GM19467 (cell line): ENCODE data around the gene LIMA1.
"Not testable (repeated sequence)": the region's sequence is repeated elsewhere in the genome, so short reads cannot be mapped to it uniquely, and the experiment has no call there.

Experiments used
- ATAC-seq: cut with Tn5 transposase; IDR thresholded peaks from one replicate; pipeline ENCODE4 v1.9.1; 2021; ENCODE audit warnings: mild to moderate bottlenecking, moderate library complexity; ENCODE audit not compliant: unreplicated experiment

LIMA1 gene

DNA sequence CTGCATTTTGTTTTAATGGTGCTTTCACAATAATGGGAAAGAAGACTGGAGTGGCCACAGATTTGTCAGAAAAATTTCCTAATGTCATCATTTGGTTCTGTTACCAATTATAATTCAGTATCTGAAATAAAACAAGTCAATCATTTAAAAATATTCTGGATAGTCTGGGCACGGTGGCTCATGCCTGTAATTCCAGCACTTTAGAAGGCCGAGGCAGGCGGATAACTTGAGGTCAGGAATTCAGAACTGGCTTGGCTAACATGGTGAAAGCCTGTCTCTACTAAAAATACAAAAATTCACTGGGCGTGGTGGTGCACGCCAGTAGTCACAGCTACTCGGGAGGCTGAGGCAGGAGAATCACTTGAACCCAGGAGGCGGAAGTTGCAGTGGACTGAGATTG lies 4.0 kb upstream of the LIMA1 start:
- no peak for ATAC-seq

DNA sequence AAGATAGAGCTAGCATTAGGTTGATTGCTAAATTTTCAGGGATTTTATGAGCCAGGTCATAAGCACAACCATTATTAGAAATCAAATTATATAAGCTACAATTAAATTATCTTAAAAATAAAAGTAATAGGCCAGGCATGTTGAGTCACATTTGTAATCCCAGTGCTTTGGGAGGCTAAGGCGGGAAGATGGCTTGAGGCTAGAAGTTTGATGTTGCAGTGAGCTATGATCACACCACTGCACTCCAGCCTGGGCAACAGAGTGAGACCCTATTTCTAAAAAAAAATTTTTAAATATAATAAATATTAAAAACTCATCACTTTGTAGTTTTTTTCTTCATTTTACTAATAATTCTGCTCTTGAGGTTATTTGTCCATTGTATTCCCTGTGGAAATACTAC lies 1.9 kb upstream of the LIMA1 start:
- ATAC-seq, result no peak

DNA sequence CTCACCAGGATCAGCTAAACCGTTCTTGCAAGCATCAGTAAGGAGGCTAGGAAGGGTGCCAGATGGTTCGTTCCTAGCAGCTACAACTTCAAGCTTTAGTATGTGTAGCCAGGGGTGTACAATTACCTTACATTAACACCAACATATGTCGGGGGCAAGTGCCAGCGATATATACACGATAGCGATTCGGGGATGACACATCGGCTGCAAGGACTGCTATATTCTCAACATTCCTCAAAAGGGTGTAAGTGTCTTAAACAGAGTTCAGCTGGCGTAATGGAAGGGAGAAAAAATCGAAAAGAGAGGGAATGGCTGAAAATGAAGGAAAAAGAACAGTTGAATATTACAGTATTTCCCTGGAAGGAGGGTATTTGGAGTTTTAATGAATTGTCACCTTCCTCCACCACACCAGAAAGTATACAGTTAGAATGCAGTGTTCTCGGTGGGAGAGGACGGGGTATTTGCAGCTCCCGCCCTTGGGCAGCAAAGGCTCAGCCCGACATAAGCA lies 545 bp downstream of the LIMA1 start:
- ATAC-seq, result peak; percentile 9

DNA sequence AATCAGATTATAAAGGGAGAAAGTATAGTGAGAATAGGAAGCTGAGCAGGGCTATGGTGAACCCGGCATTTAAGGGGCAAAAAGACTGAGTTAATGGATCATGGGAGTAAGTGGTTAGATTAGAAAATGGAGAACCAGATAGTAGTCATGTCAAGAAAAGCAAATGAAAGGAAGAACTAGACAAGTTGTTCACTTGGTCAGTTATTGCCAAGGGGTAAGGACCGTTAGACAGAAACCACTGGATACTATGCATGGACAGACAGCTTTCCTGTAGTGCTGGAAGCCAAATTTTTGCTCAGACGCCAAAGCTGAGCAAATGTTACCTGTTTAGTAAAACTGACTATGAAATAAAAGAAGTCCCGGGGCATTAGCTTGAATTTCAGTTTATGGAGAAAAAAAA lies 3.8 kb downstream of the LIMA1 start:
- no peak for ATAC-seq

DNA sequence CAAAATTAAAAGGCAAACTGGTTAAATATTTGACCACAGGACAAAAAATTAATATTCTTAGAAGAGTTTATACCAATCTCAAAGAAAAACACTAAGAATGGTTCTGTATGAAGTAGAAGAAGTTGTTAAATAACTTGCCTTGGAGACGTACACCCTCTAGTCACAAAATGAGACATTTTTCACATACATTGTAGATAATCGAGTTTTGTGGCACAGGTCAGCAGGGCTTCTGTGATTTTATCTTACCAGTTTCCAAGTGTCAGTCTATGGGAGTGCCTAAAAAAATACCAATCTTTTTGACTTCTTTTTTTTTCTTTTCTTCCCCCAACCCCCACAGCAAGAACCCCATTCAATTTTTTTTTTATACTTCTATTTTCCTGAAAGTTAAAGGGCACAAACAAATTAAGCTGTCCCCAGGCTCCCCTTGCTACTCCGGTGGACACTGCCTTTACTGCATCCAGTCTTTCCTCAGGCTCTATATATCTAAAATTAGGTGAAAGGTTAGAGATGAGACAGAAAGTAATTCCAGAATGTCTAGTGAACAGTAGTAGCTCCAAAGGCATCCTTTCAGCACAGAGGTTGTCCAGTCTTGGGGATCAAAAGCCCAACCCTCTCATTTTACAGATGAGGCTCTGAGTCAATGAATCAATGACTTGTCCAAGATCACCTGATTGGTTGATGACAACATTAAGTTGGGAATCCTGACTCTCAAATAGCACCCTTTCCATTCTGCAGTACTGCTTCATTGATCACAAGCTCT lies 6.2 kb downstream of the LIMA1 start:
- ATAC-seq, result no peak

DNA sequence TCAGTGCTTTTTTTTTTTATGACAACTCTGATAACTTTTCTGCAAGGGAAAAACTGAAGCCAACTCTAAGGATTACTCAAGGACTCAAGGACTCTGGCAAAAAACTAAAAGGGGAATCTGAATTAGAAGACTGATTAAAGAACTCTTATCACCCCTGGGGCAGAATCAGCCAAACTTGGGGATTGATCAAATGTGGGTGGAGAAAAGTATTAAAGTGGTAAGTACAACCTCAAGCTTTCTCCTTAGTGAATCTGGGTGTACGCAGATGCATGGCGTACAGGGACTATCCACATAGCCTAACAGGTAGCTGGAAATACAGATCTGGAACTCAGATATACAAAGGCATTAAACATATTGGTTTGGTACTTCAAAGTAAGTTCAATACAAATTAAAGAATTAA lies 7.3 kb downstream of the LIMA1 start:
- ATAC-seq, result no peak

DNA sequence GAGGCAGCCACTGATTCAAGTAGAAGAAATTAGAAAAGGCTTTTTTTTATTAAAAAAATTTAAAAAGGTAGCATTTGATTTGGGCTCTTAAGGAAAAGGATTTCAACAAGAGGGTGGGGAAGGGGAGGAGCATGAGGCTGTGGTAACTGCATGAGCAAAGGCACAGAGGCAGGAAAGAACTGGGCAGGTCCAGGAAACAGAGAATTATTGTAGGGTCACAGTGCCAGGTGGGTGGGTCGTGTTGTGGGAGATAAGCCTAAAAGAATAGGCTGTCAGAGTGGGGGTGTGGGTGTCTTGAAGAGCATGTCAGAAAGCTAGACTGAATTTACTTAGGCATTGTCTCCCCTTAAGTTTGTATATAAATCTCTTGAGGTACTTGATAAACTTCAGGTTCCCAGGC lies 7.8 kb downstream of the LIMA1 start:
- no peak for ATAC-seq

DNA sequence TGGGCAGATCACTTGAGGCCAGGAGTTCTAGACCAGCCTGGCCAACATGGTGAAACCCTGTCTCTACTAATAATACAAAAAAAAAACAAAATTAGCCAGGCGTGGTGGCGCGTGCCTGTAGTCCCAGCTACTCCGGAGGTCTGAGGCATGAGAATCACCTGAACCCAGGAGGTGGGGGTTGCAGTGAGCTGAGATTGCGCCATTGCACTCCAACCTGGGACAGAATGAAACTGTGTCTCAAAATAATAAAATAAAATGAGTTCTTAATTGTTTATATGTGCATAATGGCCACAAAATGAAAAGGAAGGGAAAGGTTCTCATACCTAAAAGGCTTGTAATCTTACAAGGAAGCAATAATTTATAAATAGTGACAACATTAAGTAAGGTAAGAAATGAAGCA lies 8.2 kb downstream of the LIMA1 start:
- not testable (repeated sequence) for ATAC-seq

DNA sequence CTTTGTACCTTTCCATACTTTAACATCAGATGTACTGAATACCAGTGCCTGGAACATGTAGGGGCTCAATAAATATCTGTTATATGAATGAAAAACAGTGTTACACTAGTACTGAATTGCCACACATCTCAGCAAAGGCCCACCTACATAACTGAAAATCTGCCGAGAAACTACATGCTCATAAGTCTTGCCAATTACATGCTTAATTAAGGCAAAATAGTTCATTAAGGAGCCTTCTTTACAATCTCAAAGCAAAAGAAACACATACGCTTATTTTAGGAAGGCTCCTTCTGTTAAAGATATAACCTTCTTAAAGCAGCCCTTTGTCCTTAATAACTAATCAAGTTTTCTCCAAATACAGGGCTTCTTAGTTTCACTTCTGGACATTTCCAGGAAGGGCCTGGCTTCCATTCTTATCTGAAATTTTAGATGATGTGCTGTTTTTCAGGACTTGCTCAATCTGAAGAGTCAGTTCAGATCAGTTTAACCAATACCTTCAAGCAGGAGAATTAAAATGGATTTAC lies 11.5 kb downstream of the LIMA1 start:
- ATAC-seq, result no peak

DNA sequence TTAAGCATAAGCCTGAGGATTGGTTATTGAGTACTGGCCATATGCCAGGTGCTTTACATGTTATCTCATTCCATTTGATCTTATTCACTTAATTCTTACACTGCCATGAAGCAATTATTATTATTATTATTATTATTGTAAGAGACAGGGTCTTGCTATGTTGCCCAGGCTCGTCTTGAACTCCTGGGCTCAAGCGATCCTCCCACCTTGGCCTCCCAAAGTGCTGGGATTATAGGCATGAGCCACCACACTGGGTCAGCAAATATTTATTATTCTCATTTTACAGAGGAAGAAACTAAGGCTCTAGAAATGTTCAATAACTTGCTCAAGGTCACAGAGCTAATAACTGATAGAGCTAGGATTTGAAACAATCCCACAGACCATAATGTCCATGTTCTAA lies 14.8 kb downstream of the LIMA1 start:
- no peak for ATAC-seq

DNA sequence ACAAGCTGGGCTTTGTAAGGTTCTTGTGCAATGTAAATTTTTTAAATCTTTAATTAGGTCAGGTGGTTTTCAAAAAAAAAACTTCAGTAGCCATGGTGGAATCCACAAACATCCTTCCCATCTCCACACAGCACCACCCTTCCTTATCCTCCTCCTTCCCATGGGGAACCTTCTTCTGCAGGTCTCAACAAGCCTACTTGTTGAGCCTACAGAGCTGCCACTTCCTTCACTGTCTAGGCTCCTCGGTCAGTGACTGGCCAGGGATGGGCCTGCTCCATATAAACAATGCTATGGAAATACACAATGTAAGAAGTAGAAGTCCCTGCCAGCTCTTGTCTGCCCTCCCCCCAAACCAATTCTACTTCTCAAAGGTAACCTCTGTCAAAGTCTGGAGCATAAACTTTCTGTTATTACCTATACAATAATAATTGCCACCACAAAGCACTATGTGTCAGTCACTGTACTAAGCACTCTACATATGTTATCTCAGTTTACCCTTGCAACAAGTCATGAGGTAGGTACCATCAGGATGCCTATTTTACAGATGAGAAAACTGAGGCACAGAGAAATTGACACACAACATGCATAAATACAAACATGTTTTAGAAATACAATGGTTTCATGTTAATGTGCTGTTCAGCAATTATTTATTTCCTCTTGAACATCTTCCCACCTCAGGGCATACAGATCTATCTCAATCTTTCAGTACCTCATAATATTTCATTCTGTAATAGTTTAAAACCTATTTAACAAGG lies 17.4 kb downstream of the LIMA1 start:
- ATAC-seq, result no peak

DNA sequence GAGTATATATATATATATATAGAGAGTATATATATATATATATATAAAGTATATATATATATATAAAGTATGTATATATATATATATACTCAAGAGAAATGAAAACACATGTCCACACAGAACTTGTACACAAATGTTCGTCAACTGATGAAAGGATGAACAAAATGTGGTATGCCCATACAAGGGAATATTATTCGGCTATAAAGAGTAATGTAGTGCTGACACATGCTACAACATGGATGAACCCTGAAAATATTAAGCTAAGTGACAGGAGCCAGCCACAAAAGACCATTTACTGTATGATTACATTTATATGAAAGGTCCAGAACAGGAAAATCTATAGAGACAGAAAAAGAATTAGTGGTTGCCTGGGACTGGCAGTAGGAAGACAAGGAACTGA lies 19.5 kb downstream of the LIMA1 start:
- ATAC-seq, result no peak

DNA sequence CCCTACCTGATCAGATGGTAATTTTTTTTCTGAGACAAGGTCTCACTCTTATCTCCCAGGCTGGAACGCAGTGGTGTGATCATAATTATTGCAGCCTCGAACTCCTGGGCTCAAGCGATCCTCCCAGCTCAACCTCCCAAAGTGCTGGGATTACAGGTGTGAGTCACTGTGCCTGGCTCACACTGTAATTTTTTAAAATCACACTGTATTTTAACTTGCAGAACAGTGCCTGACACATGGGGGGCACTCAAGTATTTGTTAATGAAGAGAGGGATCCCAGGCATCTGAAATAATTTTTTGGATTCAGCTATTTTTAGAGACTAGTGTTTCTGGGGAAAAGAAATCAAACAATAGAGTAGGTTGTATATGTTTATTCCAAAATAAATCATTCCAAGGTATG lies 21.7 kb downstream of the LIMA1 start:
- ATAC-seq, result no peak

DNA sequence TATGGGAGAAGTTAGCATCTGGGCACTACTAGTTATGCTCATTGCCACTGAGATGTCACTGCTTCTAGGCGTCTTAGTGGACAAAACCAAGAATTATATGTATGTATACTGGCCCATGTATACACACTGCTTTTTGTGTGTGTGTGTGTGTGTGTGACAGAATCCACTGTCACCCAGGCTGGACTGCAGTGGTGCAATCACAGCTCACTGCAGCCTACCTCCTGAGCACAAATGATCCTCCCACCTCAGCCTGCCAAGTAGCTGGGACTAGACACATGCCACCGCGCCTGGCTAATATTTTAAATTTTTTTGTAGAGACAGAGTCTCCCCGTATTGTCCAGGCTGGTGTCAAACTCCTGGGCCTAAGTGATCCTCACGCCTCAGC lies 25.2 kb downstream of the LIMA1 start:
- ATAC-seq, result no peak

DNA sequence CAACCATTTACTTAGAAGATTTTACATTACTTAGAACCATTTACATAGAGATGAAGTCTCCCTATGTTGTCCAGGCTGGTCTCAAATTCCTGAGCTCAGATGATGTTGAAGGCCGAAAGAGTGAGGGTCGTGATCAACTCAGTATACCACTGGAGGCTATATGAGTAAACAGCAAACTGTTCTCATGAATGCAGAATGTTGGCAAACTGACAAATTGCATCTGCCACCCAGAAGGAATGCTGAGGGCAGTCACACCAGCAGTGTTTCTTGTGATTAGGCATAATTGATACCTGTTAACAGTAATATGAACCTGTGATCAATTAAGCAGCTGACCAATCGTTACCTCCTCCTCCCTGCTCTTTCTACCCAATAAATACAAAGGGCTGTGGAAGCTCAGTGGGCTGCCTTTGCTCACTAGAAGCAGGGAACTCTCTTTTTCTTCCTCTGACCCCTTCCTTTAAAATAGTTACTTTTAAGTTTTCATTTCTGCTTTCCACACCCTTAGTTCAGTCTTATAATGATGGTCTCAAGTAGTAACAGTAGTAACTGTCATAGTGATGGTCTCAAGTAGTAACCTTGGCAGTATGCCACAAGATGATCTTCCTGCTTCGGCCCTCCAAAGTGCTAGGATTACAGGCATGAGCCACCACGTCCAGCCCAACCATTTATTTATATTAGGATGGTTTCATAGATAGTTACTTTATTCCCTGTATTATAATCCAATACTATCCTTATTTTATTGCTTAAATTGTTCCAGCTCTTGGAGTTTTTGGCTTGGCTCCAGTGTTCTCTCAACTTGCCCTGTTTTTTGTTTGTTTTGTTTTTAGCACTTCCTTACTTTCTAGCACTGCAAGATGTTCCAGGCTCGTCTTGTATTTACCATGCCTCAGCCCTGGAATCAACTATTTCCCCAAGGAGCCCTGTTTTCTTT lies 25.8 kb downstream of the LIMA1 start:
- no peak for ATAC-seq

DNA sequence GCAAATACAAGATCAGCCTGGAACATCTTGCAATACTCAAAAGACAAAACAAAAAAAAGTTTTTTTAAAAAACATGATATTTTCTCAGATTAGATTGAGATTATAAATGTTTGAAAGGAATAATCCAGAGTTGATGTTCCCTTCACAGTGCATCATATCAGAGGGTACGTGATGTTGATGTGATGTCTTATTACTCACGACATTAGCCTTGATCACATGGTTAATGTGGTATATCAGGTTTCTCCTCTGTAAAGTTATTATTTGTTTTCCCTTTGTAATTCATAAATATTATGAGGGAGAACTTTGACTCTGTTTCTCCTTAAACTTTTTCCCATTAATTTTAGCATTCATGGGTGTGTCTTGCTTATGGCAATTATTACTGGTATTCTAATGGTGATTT lies 26.6 kb downstream of the LIMA1 start:
- ATAC-seq, result no peak

DNA sequence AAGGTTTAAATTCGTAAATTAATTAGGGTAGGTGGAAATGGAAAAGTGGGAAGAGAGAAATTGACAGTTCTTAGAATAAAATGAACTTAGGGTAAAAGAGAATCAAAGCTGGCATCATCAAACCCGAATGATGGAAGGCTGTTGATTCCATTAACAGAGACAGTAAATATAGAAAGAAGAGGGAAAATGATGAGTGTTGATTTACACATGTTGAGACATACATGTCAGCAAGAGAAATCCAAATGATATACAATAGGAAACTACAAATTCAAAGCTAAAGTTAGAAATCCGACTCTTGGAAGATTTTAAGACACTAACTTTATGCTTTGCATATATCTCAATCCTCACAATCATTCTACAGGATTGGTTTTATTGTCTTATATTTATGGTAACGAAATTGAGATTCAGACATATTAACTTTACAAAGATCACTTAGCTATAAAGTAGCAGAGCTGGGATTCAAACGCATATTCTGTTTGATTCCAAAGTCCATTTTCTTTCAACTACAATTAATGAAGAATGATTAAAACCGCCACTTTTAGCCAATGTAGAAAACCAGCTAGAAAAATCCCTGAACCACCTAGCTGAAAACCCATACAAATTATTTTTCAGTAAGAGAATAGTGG lies 30.2 kb downstream of the LIMA1 start:
- no peak for ATAC-seq

DNA sequence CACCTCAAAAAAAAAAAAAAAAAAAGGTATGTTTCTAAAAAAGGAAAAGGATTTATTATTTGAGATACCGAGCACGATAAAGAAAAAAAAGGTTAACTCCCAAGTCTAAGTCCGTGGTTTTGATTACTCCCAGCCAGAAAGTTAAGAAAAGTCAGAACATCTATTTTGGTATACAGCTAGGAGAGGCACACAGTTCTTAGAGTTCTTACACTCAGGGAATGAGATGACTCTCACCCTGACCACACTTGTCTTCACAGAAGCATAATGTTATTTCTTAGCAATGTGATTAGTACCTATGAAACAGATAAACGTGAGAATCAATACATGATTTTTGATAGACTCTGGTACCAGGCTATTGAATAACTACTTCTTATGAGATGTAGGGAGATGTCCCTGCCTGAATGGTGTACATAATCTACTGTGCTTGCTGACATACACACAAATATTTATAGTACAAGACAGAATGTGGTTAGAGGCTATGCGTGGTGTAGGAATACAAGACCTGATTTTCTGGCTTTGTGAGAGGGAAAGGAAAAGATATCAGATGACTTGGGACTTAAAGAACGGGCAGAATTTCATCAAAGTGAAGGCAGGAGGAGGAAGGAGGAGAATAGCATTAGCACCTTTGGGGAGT lies 31.6 kb downstream of the LIMA1 start:
- ATAC-seq, result no peak

DNA sequence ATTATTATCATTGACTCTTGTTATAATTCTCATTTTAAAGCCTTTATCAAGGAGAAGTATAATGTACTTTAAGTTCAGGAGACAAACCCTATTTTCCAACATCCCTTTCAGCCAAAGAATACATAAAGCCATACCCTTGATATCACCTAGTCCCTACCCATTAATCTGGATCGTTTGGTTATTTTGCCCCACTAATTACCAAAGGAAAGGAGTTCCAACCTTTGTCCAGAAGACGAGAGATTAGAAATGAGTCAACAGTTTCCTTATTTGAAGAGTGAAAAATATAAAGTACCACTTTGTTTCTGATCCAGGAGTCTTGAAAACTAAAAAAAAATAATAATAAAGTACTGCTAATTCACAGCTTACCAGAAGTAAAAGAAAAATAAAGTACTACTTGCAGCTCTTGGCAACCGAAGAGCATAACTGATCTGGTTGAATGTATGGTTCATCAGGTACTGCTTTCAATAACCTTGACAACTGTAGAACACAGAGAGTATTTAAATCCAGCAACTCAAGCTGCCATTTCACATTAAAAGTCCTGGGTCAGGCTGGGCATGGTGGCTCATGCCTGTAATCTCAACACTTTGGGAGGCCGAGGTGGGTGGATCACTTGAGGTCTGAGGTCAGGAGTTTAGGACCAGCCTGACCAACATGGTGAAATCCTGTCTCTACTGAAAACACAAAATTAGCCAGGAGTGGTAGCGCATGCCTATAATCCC lies 33.7 kb downstream of the LIMA1 start:
- ATAC-seq, result no peak

DNA sequence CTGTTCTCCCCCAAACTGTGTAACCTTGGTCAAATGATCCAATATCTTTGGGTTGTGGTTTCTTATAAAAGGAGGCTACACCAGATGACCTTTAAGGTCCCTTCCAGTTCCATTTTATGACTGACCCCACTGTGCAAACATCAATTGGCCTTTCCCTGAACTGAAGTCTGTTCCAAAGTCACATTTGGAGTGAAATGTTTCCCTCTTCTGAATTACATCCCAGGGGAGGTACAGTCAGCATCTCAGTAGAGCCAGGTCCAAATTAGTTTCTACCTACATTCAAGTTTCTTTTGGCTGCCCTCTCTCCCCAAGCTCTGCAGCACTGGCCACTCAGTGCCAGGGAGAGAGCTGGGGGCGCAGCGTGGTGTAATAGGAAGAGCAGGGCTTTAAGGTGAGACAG lies 34.4 kb downstream of the LIMA1 start:
- no peak for ATAC-seq
